Erythroblast (primary cell): ENCODE results near the gene BCDIN3D.

Experiments used
- DNase-seq, 2 experiments: peaks; one replicate each; lab custom pipeline; 2025; lab: John Stamatoyannopoulos, UW
- GATA1 ChIP-seq: IDR thresholded peaks from 2 replicates; pipeline ENCODE4 v1.6.1; 2011; ENCODE audit warnings: low read depth, mild to moderate bottlenecking, control low read depth, low read length, moderate library complexity
- POLR2A ChIP-seq: IDR thresholded peaks from 2 replicates; pipeline ENCODE4 v1.6.1; 2011; ENCODE audit warnings: mild to moderate bottlenecking, low read length

Gene BCDIN3D

GRCh38 chr12:49798248-49798647 lies 44.7 kb downstream of the BCDIN3D start:
- TF ChIP-seq POLR2A, result no peak
- no peak for TF ChIP-seq GATA1
- DNase-seq, result no peak

- TF ChIP-seq GATA1 (no peak), POLR2A (no peak)
- no peak for DNase-seq
Observed at GRCh38 chr12:49797449-49797776, 45.5 kb downstream of the BCDIN3D start.

- DNase-seq, result no peak
Observed at GRCh38 chr12:49796606-49797448, 46.1 kb downstream of the BCDIN3D start.

GRCh38 chr12:49796155-49796554 lies 46.8 kb downstream of the BCDIN3D start:
- DNase-seq, result no peak
- TF ChIP-seq POLR2A, result no peak
- no peak for TF ChIP-seq GATA1

More at GRCh38 chr12:49796606-49797448, 46.1 kb downstream of the BCDIN3D start:
- no peak for TF ChIP-seq POLR2A
- no peak for TF ChIP-seq GATA1

- DNase-seq, result no peak
- TF ChIP-seq GATA1, result no peak
- no peak for TF ChIP-seq POLR2A
Observed at GRCh38 chr12:49795654-49796105, 47.2 kb downstream of the BCDIN3D start.

- TF ChIP-seq GATA1 (no peak), POLR2A (no peak)
- no peak for DNase-seq
Observed at GRCh38 chr12:49794811-49795653, 47.9 kb downstream of the BCDIN3D start.

- TF ChIP-seq GATA1 (no peak), POLR2A (no peak)
- DNase-seq, result no peak
Observed at GRCh38 chr12:49794021-49794420, 48.9 kb downstream of the BCDIN3D start.

- TF ChIP-seq POLR2A, result no peak
- no peak for TF ChIP-seq GATA1
- no peak for DNase-seq
Observed at GRCh38 chr12:49793620-49794019, 49.3 kb downstream of the BCDIN3D start.

GRCh38 chr12:49792976-49793580 lies 49.8 kb downstream of the BCDIN3D start:
- TF ChIP-seq GATA1, result no peak
- no peak for TF ChIP-seq POLR2A
- DNase-seq, result no peak

GRCh38 chr12:49792181-49792970 lies 50.5 kb downstream of the BCDIN3D start:
- TF ChIP-seq GATA1 (no peak), POLR2A (no peak)
- no peak for DNase-seq

- DNase-seq, result no peak
- TF ChIP-seq GATA1, result no peak
- TF ChIP-seq POLR2A, result no peak
Observed at GRCh38 chr12:49791700-49792099, 51.2 kb downstream of the BCDIN3D start.

- no peak for DNase-seq
- no peak for TF ChIP-seq GATA1
- TF ChIP-seq POLR2A, result no peak
Observed at GRCh38 chr12:49790741-49791555, 52.0 kb downstream of the BCDIN3D start.
